GM18907 (cell line): ENCODE measurements around the gene CCNI.
"Not testable (repeated sequence)": the region's sequence is repeated elsewhere in the genome, so short reads cannot be mapped to it uniquely, and the experiment has no call there.

Experiments used
- ATAC-seq: cut with Tn5 transposase; IDR thresholded peaks from one replicate; pipeline ENCODE4 v1.9.1; 2021; ENCODE audit warnings: mild to moderate bottlenecking, moderate library complexity; ENCODE audit not compliant: unreplicated experiment

The CCNI gene

GRCh38 chr4:77075869-77076799 lies at the start of gene CCNI:
Gene CCNI (minus strand): TSS chr4:77075989. CDS start chr4:77066362, 9,627 bp downstream.
- ATAC-seq: peak; percentile 70

DNA sequence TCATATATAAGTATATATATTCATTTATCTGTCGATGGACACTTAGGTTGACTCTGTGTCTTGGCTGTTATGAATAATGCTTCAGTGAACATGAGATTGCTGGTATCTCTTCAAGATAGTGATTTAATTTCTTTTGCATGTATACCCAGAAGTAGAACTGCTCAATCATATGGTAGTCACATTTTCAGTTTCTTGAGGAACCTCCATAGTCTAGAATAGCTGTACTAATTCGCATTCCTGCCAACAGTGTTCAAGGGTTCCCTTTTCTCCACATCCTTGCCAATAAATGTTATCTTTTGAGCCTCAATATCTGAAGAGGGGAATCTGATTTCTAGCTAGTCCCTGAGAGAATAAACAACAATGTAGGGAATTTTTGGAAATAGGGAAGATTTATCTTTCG lies 48.8 kb upstream of the CCNI start:
- ATAC-seq: no peak

DNA sequence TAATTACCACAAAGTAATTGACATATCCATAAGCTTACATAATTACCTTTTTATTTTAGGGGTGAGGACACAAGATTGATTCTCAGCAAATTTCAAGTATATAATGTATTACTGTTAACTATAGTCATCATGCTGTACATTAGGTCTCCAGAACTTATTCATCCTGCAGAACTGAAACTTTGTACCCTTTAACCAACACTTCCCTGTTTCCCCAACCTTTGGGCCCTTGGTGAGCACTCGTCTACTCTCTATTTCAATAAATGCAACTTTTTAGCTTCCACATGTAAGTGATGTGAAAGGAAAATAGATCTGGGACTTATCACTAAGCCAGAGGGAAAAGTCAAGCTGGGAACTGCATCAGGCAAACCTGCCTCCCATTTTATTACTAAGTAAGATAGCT lies 47.6 kb upstream of the CCNI start:
- peak; percentile 42 for ATAC-seq

DNA sequence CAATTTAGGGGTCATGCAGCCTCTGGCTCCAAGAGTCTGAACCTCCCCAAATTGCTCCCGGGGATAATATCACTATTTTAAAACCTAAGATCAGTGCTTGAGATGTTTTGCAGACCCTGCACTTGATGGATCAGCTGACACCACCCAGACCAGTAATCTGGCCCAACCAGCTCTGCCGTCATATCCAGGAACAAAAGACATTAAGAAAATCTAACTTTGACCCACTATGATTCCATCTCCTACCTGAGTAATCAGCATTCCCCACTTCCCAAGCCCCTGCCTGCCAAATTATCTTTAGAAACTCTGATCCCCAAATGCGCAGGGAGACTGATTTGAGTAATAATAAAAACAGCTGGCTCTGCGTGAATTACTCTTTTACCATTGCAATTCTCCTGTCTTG lies 46.9 kb upstream of the CCNI start:
- ATAC-seq: no peak

DNA sequence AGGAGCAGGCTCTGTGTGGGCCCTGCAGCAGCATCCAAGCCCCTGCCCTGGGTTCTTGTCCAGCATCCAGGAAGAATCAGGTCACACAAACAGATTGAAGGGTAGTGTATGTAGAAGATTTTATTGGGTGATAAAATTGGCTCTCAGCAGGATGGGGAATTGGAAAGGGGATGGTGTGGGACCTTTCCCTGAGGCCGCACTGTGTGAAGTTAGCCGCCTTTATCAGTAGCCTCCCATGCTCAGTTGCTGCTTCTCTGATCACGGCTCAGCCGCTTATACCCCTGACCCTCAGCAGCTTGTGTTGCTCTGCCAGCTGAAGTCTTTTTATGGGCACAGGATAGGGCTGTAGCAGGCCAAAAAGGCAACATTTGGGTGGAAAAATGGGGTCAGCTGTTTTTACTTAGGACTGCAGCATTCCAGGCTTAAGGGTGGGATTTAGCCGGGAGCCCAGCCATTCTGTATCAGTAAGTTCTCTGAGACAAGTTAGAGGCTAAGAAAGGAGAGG lies 46.0 kb upstream of the CCNI start:
- ATAC-seq: no peak

GRCh38 chr4:77120886-77121508 lies 45.2 kb upstream of the CCNI start:
- ATAC-seq: no peak

GRCh38 chr4:77117721-77118120 lies 41.9 kb upstream of the CCNI start:
- ATAC-seq: no peak

DNA sequence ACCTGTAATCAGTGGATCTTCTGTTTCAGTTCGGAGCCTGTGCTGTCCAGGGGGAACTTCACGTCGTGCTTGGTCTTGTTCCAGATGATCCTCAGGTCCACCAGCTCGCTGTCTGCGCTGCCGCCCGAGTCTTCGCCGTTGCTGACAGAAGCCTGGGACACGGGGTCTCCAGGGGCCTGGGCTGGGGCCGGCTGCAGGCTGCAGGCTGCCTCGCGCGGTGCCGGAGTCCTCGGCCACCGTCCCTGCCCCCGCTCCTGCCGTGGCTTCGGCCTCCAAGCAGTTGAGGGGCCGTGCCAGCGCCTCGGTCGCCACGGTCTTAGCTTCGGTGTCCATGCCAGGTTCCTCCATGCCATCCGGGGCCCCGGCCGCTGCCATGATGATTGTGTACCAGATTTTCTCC lies 37.3 kb upstream of the CCNI start:
- ATAC-seq: no peak

GRCh38 chr4:77110730-77111129 lies 34.9 kb upstream of the CCNI start:
- ATAC-seq: no peak

DNA sequence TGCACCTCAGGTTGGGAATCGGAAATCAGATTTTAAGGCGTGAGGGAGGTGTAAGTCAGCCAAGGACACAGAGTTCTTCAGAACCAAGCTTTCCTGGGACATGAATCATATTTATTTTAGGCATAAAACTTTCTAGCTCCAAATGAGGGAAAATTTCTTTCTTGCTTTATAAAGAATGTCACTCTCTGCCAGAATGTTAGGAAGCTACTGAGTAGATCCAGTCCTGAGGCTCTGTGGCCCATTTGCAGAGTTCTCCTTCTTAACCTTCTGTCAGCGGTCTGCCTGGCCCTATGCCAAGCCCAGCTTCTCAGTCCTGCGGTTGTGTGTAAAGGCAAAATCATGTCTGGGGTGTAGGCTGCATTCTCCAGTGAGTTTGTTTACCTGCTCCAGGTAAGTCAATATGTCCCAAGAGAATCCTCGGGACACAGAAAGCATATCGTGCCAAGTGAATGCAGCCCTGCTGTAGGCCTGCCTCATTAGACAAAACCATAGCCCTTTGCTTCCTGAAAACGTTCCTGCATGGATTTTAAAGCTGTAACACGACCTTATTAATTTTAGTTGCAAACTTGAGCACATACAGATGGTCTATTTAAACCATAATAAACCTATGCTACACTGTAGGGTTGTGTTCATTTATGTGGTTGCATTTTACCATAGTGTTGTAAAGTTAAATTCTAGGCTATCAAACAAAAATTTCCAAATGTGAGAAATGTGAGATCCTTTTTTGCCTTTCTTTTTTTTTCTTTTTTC lies 29.2 kb upstream of the CCNI start:
- no peak for ATAC-seq

DNA sequence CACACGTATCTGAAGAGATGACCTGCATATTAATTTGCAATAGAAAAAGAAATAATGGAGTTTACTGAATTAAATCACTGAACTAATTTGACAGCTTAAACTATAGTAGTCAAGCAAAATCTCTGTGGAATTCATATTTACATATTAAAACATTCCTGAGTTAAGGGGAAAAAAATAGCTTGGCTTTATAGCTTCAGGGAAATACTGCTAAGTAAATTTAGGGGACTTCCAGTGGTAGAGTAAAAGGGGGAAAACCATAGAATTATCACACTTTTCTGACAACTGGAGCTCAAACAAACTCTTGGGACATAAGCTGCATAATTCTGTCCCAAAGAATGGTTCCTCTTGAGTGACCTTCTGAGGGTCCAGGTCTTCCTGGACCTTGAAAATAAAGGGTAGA lies 28.6 kb upstream of the CCNI start:
- ATAC-seq: no peak

- no peak for ATAC-seq
Observed at GRCh38 chr4:77100234-77100633, 24.4 kb upstream of the CCNI start.

GRCh38 chr4:77097611-77098010 lies 21.8 kb upstream of the CCNI start:
- ATAC-seq: no peak

- ATAC-seq: peak; percentile 97
Observed at GRCh38 chr4:77095101-77095821, 19.5 kb upstream of the CCNI start.

- no peak for ATAC-seq
Observed at GRCh38 chr4:77094496-77094895, 18.7 kb upstream of the CCNI start.

- no peak for ATAC-seq
Observed at GRCh38 chr4:77093401-77093800, 17.6 kb upstream of the CCNI start.

DNA sequence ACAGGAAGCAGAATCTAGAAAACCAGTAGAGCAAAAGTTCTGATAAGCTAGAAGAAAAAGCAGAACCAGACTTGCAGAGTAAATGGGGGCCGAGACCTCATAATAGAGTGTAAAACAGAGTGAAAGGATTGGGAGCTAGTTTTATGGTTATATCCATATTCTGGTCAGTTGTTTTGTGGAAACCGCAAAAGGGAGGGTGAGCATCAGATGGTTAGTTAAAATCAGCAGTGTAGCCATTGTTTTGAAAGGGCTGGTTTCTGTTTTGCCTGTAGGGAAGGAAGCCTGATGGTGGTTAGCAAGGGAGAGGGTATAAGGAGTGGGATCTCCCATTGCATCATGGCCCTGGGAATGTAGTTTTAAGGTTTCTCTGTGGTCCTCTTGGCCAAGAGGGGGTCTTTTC lies 17.2 kb upstream of the CCNI start:
- no peak for ATAC-seq

- no peak for ATAC-seq
Observed at GRCh38 chr4:77089866-77090265, 14.1 kb upstream of the CCNI start.

DNA sequence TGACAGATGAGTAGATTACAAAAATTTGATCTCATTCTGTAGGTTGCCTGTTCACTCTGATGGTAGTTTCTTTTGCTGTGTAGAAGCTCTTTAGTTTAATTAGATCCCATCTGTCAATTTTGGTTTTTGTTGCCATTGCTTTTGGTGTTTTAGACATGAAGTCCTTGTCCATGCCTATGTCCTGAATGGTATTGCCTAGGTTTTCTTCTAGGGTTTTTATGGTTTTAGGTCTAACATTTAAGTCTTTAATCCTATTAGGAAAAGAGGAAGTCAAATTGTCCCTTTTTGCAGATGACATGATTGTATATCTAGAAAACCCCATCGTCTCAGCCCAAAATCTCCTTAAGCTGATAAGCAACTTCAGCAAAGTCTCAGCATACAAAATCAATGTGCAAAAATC lies 11.2 kb upstream of the CCNI start:
- not testable (repeated sequence) for ATAC-seq

- ATAC-seq: no peak
Observed at GRCh38 chr4:77084019-77084639, 8.3 kb upstream of the CCNI start.
